Measurements from ENCODE around the gene UNC45B. TPM values are rescaled to one million over a fixed set of nuclear protein-coding genes. Genes with fewer than 3 reads are reported as not detected.
"Not testable (repeated sequence)": the region's sequence is repeated elsewhere in the genome, so short reads cannot be mapped to it uniquely, and the experiment has no call there.

Gene UNC45B
- total and polyA plus RNA-seq, 3 donors from 2014 or later: 0.68 to 2.2 (median 1.1) TPM

GRCh38 chr17:35189291-35189690, 41.7 kb downstream of the UNC45B start:
- intact Hi-C loops (cut with DNase I; ENCODE audit: low total_unique reads): no loop called here
- DNase-seq: no peak
- no peaks in the 10 kb centered on the region for H3K36me3 ChIP-seq (ENCODE audit: low read depth, missing control alignments)
- H3K4me1 ChIP-seq: no peaks in the 10 kb centered on the region
- 79 to 85% methylated on average over 3 of the region's 3 CpGs for WGBS, 2 donors
- no peak for TF ChIP-seq POLR2A (IDR thresholded peaks at IDR 0.05)
- no peak for TF ChIP-seq CTCF (IDR thresholded peaks at IDR 0.05)
- H3K27ac ChIP-seq: no peak overlapping the region
- no peaks in the 10 kb centered on the region for H3K9me3 ChIP-seq
- no peaks in the 10 kb centered on the region for H3K27me3 ChIP-seq
- H3K4me3 ChIP-seq: no peak overlapping the region

- no peaks in the 10 kb centered on the region for H3K36me3 ChIP-seq (ENCODE audit: low read depth, missing control alignments)
- H3K4me3 ChIP-seq: no peak overlapping the region
- 82 to 89% methylated on average over 11 of the region's 11 CpGs for WGBS, 2 donors
- no peaks in the 10 kb centered on the region for H3K4me1 ChIP-seq
- DNase-seq: no peak
- intact Hi-C loops (cut with DNase I; ENCODE audit: low total_unique reads): no loop called here
- no peaks in the 10 kb centered on the region for H3K9me3 ChIP-seq
- H3K27ac ChIP-seq: no peak overlapping the region
- H3K27me3 ChIP-seq: no peaks in the 10 kb centered on the region
- TF ChIP-seq POLR2A (IDR thresholded peaks at IDR 0.05) (no peak), CTCF (IDR thresholded peaks at IDR 0.05) (no peak)
These were observed 43.5 kb downstream of the UNC45B start for GRCh38 chr17:35191001-35191695.

- H3K27ac ChIP-seq: no peak overlapping the region
- intact Hi-C loops (cut with DNase I; ENCODE audit: low total_unique reads): no loop called here
These were observed 45.1 kb downstream of the UNC45B start for GRCh38 chr17:35192708-35193107.

GRCh38 chr17:35194001-35194400, 46.4 kb downstream of the UNC45B start, which contains the start of gene SLC35G3:
Gene SLC35G3, minus strand, starts transcription at chr17:35194393. Its CDS starts 86 bp downstream, at chr17:35194307.
- H3K9me3 ChIP-seq; H3K4me1 ChIP-seq; intact Hi-C loops (cut with DNase I; ENCODE audit: low total_unique reads); H3K27me3 ChIP-seq; H3K36me3 ChIP-seq (ENCODE audit: low read depth, missing control alignments); H3K27ac ChIP-seq; DNase-seq: not testable (repeated sequence)
- H3K4me3 ChIP-seq: peak within 1 kb of the TSS; percentile 18 to 36
- whole genome bisulfite sequencing, 2 donors: 89 to 94% methylated on average over 11 to 12 of the region's 12 CpGs

More at GRCh38 chr17:35192708-35193107, 45.1 kb downstream of the UNC45B start:
- H3K36me3 ChIP-seq (ENCODE audit: low read depth, missing control alignments): no peaks in the 10 kb centered on the region
- H3K27me3 ChIP-seq: no peaks in the 10 kb centered on the region
- no peak for DNase-seq
- TF ChIP-seq POLR2A (IDR thresholded peaks at IDR 0.05) (no peak), CTCF (IDR thresholded peaks at IDR 0.05) (no peak)
- no peak overlapping the region for H3K4me3 ChIP-seq
- H3K4me1 ChIP-seq: no peaks in the 10 kb centered on the region
- no peaks in the 10 kb centered on the region for H3K9me3 ChIP-seq
- 81 to 88% methylated on average over 8 of the region's 8 CpGs for WGBS, 2 donors

GRCh38 chr17:35195062-35195461, 47.4 kb downstream of the UNC45B start:
- intact Hi-C loops (cut with DNase I; ENCODE audit: low total_unique reads); H3K27me3 ChIP-seq; H3K4me1 ChIP-seq; H3K27ac ChIP-seq; DNase-seq; H3K9me3 ChIP-seq; H3K36me3 ChIP-seq (ENCODE audit: low read depth, missing control alignments): not testable (repeated sequence)
- WGBS, 2 donors: 61 to 80% methylated on average over 9 to 31 of the region's 31 CpGs
- H3K4me3 ChIP-seq: peak overlapping the region; percentile 18 to 36

- intact Hi-C loops (cut with DNase I; ENCODE audit: low total_unique reads); H3K4me1 ChIP-seq; H3K27me3 ChIP-seq; H3K36me3 ChIP-seq (ENCODE audit: low read depth, missing control alignments); H3K9me3 ChIP-seq; DNase-seq; H3K27ac ChIP-seq; H3K4me3 ChIP-seq: not testable (repeated sequence)
- 83 to 89% methylated on average over 1 to 2 of the region's 2 CpGs for WGBS, 2 donors
These were observed 55.0 kb downstream of the UNC45B start for GRCh38 chr17:35202582-35202981.

All from testis (tissue), 3 donors.